Measurements from ENCODE around the gene N4BP3.

- TF ChIP-seq POLR2AphosphoS5 (IDR thresholded peaks at IDR 0.05) (no peak), CTCF (IDR thresholded peaks at IDR 0.05) (no peak)
Measured at GRCh38 chr5:178090856-178091255, 22.5 kb upstream of the N4BP3 start.

Data from transverse colon (tissue), 4 donors.